GM12892 (cell line): ENCODE data around the gene RHBDL3.

Experiments
- POLR2A ChIP-seq: IDR thresholded peaks from 2 replicates; pipeline ENCODE4 v1.6.1; 2011; ENCODE audit warnings: low read depth, low read length, control low read depth
- POLR2AphosphoS5 ChIP-seq: IDR thresholded peaks from 2 replicates; pipeline ENCODE4 v1.6.1; 2011; ENCODE audit warnings: low read depth, low read length, control low read depth

DNA sequence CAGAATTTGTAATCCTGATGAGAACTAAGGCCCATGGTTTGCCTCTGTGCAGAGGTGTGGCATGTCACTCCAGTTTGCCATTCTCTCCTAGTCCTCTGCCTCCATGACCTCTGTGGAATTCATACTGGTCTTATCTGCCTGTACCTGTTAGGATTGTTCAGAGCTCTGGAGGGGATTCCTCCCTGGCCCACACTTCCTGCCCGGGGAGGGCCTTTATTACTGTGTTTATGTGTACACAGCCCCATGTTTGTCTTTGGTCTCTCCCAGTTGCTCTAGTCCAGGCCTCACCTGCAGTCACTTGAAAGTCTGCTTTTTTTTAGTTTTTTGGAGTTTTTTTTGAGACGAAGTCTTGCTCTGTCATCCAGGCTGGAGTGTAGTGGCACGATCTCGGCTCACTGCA lies 36.4 kb downstream of the RHBDL3 start:
- TF ChIP-seq POLR2A (no peak), POLR2AphosphoS5 (no peak)
